ENCODE data around the gene PHACTR1.

Gene PHACTR1

GRCh38 chr6:13338038-13338437, 621.5 kb downstream of the PHACTR1 start:
- Histone ChIP-seq H4K20me1 (ENCODE audit: insufficient read depth, low read length) (no peaks in the 10 kb centered on the region), H2AFZ (ENCODE audit: low read length) (no peak overlapping the region), H3K9me2 (ENCODE audit: low read depth, low read length) (no peaks in the 10 kb centered on the region), H3F3A (ENCODE audit: insufficient read depth, low read length) (no peaks in the 10 kb centered on the region), H3K4me2 (ENCODE audit: low read length) (no peak overlapping the region), H3K9ac (ENCODE audit: low read length) (no peak overlapping the region), H3K4me3 (ENCODE audit: low read depth, low read length, poor library complexity, severe bottlenecking) (no peak overlapping the region), H3K79me2 (ENCODE audit: insufficient read depth, low read length) (no peaks in the 10 kb centered on the region), H3K4me1 (ENCODE audit: insufficient read depth, low read length, severe bottlenecking) (peaks cover under 1% of the 10 kb centered on the region), H3K9me3 (ENCODE audit: low read length) (peaks cover 6% of the 10 kb centered on the region), H3K27ac (ENCODE audit: low read depth, low read length, poor library complexity, severe bottlenecking) (no peak overlapping the region), H3K27me3 (ENCODE audit: insufficient read depth, low read length) (no peaks in the 10 kb centered on the region), H3K36me3 (ENCODE audit: insufficient read depth, low read length) (no peaks in the 10 kb centered on the region; the same call in 1 of the 2 replicates)
- TF ChIP-seq EZH2 (IDR thresholded peaks at IDR 0.05; ENCODE audit: borderline replicate concordance, low read length), result no peak
- no peak for TF ChIP-seq CTCF (IDR thresholded peaks at IDR 0.05; ENCODE audit: low read length)

Measured in OCI-LY1 (cell line).